Measurements from ENCODE around the gene IQSEC1.

Gene IQSEC1

DNA sequence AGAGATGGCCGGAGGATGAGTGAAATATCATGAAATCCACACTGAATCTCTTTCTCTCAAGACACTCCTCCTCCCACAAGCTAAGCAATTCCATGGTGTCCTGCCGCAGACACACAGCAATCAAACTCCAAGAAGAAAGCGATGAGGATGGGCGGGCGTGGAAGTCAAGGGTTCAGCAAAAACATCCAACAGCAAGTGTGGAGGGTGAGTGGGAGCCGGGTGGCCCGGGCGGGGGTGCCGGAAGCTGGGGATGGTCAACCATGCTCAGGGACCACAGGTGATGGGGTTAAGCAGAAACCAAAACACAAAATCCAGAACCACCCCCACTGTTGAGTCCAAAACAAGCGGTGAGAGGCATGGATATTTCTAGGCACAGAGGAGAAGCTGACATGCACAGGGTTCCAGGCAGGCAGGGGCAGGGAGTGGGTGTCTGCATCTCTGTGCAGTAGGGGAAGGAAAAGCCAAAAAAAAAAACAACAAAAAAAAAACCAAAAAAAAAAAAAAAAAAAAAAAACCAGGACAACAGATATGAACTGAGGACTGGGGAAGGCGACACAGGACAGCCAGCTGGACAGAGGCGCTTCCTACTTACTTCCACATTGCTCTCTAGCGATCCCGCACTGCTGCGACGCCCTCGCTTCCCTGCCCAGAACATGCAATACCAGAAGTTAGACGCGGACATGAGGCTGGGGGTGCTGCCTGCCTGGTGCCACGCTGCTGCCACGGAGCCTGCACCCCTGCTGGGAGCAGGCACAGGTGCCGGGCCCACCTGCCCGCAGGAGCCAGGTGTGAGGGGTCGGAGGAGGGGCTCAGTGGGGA, 170.8 kb downstream of the IQSEC1 start:
- no peak for DNase-seq

DNA sequence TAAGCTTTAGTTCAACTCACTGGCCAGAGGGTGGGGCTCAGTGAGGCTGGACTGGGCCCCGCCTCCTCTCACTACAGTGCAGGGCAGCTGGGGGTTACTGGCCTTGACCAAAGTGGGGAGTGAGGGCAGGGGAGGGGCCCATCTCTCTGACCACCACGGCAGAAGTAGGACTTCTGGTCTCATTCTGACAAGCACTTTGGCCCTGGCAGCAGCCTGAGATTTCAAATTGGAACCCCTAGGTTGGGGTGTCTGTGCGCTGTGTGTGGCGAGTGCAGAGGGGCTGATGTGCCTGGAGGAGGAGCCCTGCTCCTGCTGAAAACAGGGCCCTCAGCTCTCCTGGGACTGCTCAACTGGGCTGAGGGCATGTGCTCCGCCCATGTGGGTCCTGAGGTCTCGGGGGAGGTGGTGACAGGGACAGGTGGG, 171.6 kb downstream of the IQSEC1 start:
- no peak for DNase-seq

DNA sequence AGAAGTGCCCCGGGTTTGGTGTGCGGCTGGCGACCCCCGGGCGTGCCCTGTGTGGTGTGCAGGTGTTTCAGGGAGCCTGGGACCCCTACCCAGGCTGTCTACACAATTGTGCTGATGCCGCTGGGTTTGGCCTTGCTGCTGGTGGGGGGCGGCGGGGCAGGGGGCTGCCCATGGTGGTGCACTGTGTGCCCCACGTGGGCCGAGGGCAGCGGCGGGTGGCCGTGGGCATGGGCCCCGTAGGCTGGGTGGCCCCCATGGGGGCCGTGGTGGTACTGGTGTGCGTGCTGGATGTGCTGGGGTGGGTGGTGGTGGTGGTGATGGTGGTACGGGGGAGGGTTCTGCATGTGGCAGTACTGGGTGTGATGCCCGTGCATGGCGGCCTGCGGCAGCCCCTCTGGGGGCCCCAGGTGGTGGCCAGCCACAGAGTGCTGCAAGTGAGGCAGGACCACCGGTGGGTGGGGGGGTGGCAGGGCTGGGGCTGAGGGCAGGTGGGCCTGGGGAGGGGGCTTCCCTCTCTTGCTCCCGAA, 172.3 kb downstream of the IQSEC1 start:
- no peak for DNase-seq

DNA sequence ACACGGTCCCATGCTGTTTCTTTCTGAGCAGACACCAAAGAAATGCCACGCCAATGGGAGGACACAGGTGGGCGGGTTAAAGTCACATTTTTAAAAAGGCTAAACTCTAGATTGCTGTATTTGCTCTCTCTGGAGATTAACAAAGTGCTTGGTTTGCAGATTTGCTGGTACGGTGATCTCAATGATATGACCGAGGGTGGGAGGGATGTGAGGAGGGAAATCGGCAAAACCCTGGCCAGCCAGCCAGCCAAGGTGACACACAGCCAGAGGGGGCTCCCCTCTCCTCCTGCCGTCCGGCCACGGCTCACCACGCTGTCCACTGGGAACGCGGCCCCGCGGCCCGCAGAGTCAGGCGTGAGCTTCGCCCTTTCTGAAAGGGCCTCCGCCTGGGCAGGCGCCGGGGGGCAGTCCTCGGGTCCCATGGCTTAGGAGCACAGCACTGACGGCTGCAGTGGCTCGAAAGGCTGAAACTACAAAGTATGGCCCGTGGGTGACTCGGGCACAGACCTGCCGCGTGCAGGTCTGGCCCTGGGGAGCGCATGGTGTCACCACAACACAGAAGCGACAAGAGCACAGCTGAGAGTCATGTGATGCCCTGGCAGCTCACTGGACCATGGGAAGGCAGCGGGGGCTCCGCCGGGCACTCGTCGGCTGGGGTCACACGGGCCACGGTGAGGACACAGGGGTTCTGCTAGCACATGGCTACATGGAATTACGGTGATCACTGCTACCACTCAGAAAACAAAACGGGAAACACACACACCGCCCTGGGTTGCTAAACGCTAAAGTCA, 174.1 kb downstream of the IQSEC1 start:
- DNase-seq = no peak

DNA sequence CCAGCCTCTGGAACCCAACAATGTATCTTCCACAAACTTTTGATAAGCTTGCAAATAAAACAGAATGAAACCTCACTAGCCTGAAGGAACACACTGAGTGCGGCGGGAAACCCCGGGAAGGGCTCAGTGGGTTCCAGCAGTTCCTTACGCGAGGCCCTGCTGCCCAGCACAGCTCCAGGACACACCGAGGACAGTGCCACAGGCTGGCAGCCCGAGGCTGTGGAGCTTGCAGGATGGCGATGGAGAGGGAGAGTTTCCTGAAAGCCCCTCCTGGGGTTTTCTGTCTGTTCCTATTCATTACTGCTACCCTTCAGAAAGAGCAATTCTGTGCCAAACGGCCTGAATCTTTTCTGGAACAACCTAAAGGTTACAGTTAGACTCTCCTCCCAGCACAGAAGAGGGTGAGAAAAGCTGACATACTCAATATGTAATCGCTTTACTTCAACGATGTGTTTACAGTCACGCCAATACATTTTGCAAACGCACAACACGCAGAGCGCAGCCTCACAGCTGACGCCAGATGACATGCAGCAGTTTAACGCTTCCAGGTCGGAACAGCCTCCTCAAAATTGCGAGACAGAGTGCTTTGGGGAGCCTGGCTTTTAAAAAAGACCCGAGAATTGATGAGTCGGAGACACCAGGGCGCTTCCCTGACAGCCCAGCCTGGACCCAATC, 174.8 kb downstream of the IQSEC1 start:
- no peak for DNase-seq

DNA sequence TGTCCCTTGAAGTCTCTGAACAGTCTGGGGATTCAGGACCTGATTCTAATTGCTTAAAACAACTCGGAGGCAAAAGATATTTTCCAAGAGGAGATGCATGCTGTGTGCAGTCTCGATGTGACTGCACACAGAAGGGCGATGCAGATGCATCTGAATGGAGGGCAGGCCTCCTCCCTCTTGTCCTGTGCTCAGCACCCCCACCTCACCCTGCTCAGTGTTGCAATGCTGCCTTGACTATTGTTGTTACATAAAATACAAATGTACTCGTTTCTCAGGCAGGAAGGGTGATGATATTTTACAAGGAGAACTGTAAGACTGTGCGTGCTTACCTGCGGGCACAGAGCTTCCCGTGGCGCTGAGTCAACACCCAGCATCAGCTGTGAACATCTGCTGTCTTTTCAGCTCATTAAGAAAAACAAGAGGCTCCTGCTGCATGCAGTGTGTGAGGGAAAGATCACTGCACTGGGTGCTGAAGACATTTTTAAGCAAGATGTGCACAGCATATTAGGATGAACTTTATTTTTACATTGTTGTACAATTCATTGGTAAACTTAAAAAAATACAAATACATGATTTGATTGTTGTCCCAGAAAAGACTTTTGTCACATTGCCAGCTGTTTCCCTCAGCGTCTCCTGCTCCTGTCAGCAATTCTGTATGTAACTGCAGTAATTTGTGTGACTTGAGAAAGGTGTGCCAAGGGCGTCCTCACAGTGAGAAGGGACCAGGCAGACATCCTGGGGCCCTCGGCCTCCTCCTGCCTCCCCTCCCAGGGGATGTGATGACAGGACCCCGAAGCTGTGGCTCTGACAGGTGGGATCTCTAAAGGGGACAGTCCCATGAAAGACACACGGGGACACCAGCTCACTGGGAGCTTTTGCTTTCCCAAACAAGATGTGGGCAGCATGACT, 175.6 kb downstream of the IQSEC1 start:
- DNase-seq = peak; percentile 21

DNA sequence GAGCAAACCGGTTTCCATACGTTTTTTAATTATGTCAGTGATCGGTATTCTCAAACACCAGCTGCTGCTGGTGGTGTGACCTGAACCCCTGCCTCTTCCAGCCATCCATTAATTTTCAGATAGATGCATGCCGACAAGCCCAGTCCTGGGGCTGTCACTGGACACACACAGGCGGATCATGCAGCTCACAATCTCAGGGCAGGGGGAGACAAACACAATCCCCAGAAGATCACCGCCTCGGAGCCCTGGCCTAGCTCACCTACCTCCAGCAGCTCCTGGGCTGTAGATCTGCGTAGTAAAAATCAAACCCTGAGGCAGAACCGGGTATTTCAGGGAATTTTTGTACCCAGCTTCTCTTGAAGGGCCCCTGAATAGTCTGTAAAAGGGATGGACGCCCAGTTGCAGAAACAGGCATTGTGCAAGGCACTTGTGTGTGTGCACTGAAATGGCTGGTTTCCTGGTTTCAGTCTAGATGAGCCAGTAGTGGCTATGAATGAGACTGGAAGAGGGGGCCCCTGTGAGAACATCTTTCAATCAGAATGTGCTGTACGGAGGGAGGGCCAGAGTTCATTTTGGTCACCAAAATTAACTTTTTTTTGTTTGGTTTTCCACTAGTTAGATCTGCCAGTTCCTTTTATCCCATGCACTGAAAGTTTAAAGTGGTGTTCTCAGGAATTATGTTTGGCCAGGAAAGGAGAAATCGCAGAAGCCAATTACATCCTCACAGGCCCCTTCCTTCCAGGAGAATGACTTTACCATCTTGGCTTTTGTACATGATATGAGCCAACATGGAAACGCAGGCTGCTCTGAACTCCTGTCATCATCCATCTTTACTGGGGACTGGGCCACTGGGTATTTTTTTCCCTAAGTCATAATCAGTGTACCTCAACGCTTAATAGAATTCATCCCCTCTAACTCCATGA, 176.9 kb downstream of the IQSEC1 start:
- DNase-seq = no peak

DNA sequence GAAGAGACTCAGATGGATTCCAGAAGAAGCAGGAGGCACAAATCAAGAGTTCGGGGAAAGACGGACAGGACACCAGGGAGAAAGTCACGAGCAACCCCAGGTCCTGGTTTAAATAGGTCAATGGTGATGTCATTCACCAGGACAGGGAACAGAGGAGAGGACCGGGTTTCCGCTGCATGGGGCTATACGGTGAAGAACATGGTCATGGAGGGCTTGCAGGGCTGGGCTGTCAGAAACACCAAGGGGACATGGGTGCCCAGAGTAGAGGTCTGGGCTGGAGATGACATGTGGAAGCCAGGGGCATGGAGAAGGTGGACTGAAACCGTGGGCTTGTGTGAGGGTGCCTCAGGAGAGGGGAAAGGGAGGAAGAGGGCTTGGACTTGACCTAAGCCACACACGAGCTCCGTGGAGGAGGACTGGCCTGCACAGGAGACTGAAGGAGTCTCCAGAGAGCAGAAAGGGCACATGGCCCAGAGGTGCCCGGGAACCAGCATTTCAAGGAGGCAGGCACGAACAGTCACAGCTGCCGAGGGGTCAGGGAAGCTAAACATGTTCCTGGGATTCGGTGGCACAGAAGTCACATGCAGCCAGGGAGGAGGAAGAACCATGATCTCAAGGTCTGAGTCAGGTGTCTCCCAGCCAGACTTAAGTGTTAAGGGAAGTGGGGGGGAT, 177.7 kb downstream of the IQSEC1 start:
- DNase-seq = no peak

DNA sequence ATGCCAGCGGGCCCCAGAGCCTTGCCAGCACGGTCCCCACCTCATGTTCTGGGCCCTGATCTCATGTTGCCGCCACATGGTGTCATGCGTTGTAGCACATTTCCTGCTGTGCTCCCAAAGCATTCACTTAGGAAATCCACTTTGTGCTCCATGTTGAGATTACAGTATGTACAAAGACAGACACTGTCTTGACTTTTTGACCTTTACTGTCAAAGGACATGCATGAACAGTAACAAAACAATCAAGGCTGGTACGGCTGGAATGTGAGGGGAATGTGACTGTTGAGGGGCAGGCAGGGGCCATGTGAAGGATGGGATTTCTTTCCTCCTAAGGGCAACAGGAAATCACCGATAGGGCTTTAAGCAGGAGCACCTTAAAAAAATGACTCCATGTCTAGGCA, 178.6 kb downstream of the IQSEC1 start:
- DNase-seq = peak; percentile 23

DNA sequence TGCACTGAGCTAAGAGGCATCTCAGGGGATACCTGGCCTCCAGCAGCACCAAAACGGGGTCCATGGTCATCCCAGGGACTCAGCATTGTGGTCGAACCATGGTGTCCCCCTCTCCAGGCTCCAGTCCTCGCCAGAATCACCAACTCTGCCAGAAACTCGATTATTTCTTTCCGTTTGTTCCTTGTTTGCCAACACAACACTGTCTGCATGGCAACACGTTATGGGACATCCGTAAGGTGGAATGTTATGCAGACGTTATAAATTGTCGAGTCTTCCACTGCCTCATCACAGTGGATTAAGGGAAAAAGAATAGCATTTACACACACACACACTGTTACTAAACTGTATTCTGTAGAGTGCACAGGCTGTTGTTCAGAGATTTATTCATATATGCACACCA, 179.4 kb downstream of the IQSEC1 start:
- no peak for DNase-seq

DNA sequence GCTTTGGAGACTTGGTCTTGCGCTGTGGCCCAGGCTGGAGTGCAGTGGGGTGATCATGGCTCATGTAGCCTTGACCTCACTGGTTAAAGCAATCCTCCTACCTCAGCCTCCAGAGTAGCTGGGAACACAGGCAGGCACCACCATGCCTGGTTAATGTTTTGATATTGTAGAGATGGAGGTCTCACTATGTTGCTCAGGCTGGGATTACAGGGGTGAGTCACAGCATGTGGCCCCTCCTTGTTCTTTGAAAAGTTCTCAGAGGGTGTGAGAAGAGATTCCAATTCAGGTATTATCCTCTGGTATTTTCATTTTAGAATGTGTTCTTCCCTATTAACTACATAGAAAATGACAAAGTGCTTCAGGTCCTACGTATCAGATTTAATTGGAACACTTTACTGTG, 180.0 kb downstream of the IQSEC1 start:
- DNase-seq = peak; percentile 12

DNA sequence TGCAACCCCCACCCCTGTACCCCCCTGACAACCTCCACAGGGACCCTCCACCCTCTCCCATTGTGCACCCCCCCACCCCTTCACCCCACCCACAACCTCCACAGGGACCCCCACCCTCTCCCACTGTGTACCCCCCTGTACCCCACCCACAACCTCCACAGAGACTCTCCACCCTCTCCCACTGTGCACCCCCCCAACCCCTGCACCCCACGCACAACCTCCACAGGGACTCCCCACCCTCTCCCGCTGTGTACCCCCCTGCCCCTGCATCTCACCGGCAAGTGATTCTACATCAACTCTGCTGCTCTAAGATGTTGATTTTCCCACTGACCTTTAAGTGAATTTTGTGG, 180.4 kb downstream of the IQSEC1 start:
- DNase-seq = no peak

DNA sequence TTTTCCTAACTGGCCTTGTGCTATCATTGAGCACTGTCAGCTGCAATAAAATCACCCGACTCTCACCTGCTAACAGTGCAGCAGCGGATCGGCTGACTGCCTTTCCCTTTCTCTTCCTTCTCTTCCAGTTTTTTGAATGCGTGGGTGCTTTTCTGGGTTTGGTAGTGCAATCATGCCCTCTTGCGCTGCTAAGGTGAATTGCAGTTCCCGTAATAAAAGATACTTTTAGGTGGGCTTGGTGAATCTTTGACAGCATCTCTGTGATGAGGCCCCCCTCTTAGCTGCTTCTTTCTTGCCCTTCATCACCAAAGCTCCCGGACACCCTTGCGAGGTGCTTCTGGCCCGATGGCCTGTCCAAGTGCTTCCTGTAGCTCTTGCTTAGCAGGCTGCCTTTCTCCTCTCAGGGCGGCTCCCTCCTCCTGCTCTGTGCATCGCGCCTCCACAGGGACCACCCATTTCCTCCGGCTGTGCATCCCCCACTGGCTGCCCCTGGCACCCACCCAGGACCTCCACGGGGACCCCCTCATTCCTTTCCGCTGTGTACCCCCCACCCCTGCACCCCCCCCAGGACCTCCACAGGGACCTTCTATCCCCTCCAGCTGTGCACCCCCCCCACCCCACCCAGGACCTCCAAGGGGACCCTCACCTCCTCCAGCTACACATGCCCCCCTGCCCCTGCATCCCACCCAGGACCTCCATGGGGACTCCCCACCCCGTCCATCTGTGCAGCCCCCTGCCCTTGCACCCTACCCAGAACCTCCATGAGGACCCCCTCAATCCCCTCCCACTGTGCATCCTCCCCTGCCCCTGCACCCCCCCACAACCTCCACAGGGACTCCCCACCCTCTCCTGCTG, 181.0 kb downstream of the IQSEC1 start:
- peak; percentile 57 for DNase-seq

DNA sequence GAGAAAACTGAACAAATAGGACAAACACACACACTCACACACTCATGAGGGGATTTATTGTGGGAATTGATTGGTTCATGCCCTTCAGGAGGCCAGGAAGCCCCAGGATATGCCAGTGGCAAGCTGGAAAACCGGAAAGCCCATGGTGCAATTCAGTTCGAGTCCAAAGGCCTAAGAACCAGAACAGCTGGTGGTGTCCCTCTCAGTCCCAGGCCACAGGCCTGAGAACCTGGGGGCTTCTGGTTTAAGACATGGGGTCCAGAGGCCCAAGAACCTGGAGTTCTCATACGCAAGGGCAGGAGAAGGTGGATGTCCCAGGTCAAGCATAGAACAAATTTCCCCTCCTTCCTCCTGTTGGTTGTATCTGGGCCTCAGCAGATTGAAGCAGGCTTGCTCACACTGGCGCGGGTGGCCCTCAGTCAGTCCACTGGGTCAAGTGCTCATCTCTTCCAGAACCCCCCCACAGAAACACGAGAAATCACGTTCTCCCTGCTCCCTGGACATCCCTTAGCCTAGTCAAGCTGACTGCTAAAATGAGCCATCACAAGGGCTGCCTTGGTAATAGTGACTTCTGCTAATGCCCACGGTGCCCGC, 181.7 kb downstream of the IQSEC1 start:
- DNase-seq = no peak

DNA sequence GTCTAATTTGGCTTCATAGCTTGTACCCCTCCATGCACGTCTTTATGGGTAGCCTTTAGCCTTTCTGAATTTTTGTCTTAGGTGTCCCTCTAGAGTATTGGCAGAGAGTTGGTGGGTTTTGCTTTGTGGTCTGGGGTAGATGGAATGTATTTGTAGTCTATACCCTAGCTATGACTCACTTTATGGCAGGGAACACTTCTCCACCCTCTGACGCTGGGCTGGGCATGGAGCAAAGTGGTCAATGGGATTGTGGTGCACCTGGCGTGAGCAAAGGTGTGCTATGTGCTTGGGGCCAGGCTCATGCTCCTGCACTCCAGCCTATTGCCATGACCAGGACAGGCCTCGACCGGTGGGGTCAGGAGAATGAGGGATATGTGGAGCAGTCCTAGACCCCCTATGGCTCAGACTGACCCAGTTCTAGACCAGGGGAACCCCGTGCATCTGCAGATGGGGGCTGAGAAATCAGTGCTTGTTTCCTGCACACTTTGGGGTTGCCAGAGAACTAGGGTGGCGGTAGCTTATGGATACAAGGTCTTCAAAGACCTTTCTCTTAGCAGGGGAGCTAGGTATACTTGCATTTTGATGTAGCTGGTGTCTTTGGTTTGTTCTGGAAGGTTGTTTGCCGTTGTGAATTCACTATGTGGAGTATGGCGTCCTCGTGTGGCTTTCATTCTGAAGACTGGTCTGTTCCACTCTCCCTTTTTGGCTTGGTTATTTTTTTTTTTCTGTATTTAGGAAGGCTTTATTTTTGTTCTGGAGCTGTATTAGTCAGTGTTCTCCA, 182.4 kb downstream of the IQSEC1 start:
- no peak for DNase-seq

DNA sequence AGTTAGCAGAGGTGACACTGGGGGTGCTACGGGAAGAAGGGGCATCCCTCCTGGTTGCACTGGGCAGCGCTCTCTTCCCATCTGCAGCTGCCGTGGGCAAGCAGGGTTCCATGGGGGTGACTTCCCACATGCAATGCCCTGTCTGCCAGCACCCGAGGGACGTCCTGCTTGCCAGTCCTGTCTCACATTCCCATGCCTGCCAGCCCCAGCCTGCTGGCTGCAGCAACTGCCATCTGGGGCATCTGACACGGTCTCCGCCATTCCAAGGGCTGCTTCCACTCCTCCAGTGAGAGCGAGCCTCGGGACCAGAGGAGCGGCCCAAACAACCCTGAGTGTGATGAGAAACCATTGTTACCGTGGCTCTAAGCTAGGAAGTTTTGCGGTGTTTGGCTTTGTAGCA, 186.5 kb downstream of the IQSEC1 start:
- DNase-seq = no peak

DNA sequence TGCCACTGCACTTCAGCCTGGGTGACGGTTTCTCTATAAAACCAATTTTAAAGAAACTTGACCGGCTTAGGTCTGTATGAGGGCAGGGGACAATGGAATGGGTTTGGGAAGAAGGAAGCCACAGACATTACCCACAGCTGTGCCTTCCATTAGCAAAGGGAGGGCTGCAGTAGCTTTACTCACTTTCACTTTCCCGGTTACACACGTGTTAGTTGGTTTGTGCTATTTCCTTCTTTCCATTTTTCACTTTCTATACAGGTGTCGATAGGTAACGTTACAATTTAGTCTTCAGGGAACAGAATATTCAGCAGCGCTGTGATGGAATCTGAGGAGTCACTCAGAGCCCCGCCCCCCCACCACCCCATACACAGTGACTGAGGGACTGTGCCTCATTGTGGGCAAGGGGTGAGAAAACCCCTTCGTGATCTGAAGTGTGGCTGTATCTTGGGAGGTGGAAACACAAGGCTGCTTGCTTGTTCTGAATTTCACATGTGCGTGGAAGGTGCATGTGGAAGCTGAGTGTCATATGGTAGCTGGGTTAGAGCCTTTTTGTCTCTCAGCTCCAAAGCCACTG, 187.0 kb downstream of the IQSEC1 start:
- DNase-seq = no peak

DNA sequence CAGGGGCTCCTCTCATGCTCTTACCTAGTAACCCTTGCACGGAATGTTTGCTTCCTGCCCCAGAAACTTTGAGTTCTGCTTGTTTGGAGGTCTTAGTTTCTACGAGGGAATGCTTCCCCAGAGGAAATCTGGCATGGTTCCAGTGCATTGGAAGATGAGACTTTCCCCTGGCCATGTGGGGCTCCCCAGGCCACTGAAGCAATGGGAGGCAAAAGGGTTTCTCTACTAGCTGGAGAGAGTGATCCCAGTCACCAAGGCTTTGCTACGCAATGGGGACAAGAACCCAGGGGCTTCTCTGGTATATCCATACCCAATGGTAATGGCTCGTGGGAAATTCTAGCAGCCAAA, 187.7 kb downstream of the IQSEC1 start:
- peak; percentile 8 for DNase-seq
